ENCODE measurements around the gene DMD.

The DMD gene

DNA sequence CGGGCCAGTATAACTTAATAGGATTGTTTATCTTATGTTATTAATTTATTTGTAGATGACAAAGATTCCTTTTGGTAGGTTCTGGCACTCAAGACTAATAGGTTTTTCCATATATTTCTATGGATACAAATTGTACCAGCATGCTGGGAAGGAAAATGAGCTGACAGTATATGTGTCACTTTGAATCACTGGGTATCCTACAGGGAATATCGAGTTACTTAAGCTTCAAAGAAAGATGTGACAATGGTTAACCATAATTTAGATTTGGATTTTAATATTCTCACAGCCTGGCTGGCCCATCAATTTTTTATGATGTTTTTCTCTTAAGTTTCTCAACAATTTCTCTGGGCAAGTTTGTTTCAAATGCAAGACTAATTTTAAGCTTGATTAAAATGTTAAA, 1640.7 kb downstream of the DMD start:
- DNase-seq: no peak

- no peak for DNase-seq
Measured at GRCh38 chrX:31563792-31564191, 1647.6 kb downstream of the DMD start.

- no peak for DNase-seq
Measured at GRCh38 chrX:31555506-31555905, 1655.8 kb downstream of the DMD start.

- DNase-seq: no peak
Measured at GRCh38 chrX:31551913-31552312, 1659.4 kb downstream of the DMD start.

GRCh38 chrX:31550158-31550557, 1661.2 kb downstream of the DMD start:
- no peak for DNase-seq

- DNase-seq: no peak
Measured at GRCh38 chrX:31547816-31548215, 1663.5 kb downstream of the DMD start.

- DNase-seq: no peak
Measured at GRCh38 chrX:31547416-31547815, 1663.9 kb downstream of the DMD start.

- DNase-seq: no peak
Measured at GRCh38 chrX:31546126-31546525, 1665.2 kb downstream of the DMD start.

DNA sequence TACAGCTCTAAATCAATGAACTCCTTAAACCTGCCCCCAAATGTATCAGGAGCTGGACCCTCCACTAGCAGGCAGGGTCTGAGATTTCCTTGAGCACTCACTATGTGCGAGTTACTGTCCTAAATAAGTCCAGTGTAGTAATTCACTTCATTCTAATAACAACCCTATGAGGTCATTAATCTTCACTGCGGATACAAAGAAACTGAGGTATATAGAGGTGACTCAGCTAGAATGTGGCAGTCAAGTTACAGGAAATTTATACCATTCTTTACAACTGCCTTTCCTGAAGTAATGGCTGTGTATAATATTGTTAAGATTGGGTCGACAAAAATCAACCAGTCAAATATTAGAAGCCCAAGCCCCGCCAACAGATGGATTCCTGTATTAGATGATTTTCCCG, 1665.6 kb downstream of the DMD start:
- DNase-seq: no peak

DNA sequence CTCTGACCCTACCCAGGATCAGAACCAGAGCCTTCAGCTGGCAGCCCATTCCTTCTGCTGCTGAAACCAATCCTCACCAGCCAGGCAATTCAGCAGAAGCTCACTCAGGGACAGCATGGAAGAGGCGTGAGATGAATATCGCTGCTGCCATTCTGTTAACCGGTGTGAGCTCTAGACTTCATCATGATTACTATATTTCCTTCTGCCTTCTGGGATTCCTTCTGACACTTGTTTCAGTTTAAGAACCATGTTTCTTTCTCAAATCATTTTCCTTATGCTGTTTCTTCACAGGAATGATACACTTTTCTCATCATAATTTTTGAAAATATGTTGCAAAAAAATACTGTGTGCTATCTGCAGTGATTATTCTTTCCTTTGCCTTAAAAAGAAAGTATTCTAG, 1666.2 kb downstream of the DMD start:
- no peak for DNase-seq

DNA sequence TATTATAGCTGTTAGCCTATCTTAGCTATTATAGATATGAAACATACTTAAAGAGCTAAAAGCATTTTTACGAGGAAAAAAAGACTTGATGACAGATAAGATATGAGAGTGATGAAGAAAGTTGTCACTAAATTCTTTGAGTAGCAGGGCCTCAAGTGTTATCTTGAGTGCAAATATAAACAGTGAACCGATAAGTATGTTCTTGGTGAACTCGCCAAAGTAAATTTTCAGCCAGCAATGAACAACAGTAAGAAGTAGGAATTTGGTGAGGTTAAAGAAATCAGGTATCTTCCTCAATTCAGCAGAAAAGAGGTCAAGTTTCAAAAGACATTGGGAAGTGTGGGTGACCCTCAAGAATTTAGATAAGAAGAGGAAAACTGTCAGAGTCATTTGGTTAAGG, 1667.7 kb downstream of the DMD start:
- no peak for DNase-seq

DNA sequence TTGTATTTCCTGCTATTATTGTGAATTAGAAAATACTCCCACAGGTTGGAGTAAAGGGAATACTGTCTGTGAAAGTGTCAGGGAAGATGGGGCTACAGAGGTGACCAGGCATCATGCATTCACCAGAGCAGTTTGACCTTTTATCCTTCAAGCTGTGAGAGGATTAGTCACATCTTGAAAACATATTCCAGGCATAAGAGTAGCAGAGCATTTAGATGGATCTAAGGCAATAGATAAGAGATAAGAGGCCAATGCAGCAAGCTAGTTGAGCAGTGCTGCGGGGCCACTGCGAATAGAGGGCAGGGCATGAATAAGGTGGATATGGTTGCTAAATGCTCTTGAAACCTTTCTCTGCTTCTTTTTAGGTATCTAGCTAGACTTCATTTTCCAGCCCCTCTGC, 1668.8 kb downstream of the DMD start:
- no peak for DNase-seq

- DNase-seq: no peak
Measured at GRCh38 chrX:31540313-31540712, 1671.0 kb downstream of the DMD start.

- no peak for DNase-seq
Measured at GRCh38 chrX:31527455-31528126, 1683.8 kb downstream of the DMD start.

GRCh38 chrX:31523884-31524536, 1687.3 kb downstream of the DMD start:
- DNase-seq: no peak

DNA sequence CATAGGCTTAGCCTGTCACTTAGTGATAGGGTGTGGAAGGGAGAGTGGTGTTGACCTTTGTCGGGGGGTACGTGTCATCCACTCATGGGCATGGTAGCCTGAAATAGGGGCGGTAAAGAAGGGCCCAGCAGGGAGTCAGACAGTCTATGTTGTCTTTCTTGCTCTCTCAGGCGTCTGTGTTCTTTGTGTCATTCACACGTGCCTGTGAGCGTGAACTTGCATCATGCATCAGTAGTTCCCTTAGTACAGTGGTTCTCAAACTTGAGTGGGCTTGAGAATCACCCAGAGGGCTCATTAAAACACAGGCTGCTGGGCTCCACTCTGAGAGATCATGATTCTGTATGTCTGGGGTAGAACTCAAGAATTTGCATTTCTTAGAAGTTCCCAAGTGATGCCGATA, 1688.6 kb downstream of the DMD start:
- no peak for DNase-seq

GRCh38 chrX:31521941-31522340, 1689.4 kb downstream of the DMD start:
- DNase-seq: no peak

DNA sequence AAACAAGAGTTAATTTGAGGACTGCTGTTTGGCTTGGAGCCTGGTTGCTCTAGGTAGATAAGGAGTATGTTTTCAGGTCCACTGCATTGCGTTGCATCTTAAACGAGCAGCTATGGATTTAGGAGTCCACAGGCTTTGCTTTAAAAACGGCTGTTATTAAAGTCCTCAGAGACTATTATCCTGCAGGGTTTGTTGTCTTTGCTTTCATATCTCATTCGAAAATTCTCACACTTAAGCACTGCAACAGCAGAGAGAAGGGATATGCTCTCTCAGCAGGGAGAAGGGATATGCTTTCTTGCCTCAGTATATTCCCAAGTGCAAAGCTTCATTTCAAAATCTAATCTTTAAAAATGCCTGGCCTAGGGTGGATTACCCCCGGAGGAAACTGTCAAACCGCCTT, 1694.8 kb downstream of the DMD start:
- DNase-seq: no peak

DNA sequence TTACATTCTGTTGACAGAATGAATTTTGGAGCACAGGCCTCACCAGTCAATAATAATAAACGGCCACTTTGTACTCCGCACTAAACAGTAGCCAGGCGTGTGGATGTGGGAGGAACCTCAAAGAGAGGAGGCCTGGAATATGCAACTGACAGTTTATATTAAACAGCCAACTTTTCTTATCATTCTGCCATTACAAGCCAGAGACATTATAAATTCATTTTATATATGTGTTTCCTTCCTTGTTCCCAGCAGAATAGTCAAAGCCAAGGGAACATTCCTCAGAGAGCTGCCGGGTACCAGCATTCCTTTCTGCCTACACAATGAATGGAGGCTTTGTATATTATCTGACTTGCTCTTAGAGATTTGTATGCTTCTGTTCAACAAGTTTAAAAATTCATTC, 1703.0 kb downstream of the DMD start:
- no peak for DNase-seq

- DNase-seq: no peak
Measured at GRCh38 chrX:31506928-31507327, 1704.4 kb downstream of the DMD start.

DNA sequence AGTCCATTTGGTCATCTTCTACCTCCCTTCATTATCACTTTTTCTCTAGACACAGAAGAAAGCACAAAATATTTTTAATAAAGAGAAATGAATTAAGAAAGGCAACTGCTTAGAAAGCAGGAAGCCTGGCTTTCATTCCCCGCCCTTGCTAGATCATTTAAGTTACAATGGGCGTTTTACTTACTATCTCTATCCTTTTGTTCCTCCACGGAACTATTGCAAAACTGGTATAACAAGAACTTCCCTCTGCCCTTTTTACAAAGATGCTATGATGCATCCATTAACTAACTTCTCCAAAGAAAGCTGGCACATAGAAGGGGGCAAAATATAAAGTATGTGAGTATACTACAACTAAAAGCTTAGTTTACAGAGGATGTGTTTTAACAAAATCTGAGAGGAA, 1705.0 kb downstream of the DMD start:
- no peak for DNase-seq

GRCh38 chrX:31500921-31501320, 1710.4 kb downstream of the DMD start:
- DNase-seq: no peak

GRCh38 chrX:31499109-31499508, 1712.2 kb downstream of the DMD start:
- no peak for DNase-seq

DNA sequence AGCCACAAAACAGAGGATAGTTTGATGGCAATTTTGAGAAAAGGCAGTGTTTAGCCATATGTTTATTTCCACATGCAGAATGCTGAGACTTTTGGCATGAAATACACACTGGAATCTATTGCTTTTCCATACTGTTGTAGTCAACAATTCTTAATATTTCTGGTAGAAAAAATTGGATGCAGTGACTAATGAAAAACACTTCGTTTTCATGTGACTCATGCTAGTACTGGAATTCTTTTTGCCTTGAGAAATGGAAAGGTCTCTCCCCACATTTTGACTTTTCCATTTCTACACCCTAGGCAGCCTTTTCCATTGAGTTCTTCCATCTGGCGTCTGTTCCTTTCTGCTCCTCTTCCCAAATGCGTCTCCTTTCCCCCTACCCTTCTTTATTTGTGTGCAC, 1714.3 kb downstream of the DMD start:
- DNase-seq: no peak

DNA sequence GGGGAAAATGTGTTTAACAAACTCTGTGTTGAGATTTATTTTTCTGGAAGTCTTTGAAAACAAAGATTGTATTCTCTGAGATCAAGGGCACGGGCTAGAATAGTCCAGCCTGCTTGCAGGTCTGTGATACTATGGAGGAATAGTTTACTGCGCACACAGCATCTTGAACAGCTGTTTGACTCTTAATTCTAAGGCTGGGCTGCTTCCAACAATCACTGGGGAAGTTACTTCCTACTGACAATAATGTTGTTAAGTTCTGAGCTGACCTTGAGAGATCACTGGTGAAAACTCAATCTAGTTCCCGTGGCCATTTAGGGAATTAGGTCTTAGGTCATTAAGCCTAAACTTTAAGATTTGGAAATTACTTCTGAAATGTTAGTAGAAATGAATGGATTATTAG, 1723.4 kb downstream of the DMD start:
- no peak for DNase-seq

Data from NCI-H2171 treated with DMSO at 0.1 percent for 48 hours (cell line).